ENCODE results near the gene ZNF236.

ZNF236 gene

DNA sequence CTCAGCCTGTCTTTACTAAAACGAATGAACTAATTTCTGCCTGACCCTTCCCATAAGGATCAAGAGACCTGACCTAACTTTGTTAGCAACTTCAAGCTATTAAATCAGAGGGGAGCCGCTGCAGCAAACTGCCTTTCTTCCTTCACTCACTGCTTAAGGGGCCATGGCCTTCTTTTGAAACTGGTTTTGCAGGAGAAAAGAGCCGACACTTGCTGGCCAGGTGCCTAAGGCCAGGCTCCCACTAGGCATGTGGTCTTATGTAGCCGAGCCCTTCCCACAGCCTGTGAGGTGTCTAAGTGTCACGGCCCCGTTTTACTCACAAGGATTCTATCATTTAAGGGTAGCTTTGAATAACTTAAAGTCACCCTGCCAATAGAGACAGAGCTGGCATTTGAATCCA is 130.8 kb downstream of the ZNF236 start:
- TF ChIP-seq, protein P1, sequence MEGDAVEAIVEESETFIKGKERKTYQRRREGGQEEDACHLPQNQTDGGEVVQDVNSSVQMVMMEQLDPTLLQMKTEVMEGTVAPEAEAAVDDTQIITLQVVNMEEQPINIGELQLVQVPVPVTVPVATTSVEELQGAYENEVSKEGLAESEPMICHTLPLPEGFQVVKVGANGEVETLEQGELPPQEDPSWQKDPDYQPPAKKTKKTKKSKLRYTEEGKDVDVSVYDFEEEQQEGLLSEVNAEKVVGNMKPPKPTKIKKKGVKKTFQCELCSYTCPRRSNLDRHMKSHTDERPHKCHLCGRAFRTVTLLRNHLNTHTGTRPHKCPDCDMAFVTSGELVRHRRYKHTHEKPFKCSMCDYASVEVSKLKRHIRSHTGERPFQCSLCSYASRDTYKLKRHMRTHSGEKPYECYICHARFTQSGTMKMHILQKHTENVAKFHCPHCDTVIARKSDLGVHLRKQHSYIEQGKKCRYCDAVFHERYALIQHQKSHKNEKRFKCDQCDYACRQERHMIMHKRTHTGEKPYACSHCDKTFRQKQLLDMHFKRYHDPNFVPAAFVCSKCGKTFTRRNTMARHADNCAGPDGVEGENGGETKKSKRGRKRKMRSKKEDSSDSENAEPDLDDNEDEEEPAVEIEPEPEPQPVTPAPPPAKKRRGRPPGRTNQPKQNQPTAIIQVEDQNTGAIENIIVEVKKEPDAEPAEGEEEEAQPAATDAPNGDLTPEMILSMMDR (IDR thresholded peaks at IDR 0.05; ENCODE audit: low read depth, low read length, missing control alignments) = no peak
- DNase-seq (ENCODE audit: low read depth) = no peak
- no peak overlapping the region for H3K4me3 ChIP-seq (ENCODE audit: low read depth, low read length)

DNA sequence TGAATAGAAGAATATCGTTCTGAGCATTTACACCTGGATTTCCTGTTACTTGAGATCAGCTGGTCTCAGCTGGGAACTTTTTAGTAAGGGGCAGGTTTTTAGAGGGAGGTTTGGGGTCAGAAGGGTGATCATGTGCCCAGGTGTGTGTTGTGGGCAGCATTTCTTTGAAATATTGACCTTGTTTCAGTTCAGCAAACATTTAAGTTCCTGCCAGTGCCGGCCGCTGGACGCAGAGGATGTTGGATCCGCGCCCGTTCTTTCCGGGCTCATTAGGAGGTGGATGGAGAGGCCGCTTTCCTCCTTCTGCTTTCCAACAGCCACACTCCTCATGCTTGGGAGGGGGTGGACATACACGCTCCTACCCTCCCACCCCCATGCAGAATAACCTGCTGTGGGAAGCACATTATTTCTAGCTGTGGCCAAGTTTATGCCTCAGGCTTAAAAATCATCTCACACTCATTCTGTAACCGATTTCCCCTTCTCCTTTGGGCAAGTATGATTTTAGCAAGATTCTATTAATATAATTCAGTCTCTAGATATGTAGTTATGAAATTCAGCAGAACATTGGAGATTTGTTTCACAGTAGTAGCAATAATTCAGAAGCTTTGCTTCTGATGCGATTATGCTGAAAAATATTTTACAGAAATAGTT is 131.4 kb downstream of the ZNF236 start:
- TF ChIP-seq, protein P1 (IDR thresholded peaks at IDR 0.05; ENCODE audit: low read depth, low read length, missing control alignments) = no peak
- no peak overlapping the region for H3K4me3 ChIP-seq (ENCODE audit: low read depth, low read length)
- no peak for DNase-seq (ENCODE audit: low read depth)

DNA sequence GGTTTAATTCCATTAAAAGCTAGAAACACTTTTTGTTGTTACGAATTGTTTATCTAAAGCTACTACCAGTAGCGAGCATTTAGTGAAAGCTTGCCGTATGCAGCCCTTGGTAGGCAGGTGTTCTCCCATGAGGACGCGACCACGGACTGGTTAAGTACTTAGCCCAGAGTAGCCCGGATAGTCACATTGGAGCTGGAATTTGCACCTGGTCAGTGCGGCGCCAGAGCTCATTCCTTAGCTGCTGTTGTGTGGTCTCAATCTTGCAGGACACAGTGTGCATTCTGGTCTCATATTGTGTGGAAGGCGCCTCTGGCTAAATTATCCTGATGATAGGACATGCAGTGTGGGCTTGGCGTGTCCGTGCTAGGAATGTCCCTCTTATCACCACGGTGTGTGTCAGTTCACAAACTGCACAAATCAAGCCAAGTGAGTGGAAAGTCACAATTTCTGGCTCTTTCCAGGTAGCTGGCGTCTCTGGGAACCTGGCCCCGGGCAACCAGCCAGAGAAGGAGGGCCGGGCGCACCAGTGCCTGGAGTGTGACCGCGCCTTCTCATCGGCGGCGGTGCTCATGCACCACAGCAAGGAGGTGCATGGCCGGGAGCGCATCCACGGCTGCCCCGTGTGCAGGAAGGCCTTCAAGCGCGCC is 133.3 kb downstream of the ZNF236 start:
- no peak overlapping the region for H3K4me3 ChIP-seq (ENCODE audit: low read depth, low read length)
- no peak for DNase-seq (ENCODE audit: low read depth)

DNA sequence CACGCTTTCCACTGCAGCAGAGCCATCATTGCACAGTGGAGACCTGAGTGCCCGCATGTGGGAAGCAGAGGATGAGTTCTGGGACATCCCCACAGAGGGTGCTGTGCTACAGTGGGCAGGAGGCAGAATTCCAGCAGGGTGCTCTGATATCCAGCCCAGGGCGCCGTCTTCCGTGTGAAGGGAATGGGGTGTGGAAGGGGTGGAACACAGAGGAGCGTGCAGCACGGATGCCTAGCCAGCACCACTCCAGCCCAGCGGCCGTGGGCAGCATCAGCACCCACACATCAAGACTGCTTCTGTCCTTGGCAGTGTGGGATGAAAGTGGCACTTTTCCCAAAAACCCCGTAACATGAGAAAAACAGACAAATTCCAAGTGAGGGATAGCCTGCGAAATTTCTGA is 134.3 kb downstream of the ZNF236 start:
- TF ChIP-seq, protein P1 (IDR thresholded peaks at IDR 0.05; ENCODE audit: low read depth, low read length, missing control alignments) = no peak
- no peak for DNase-seq (ENCODE audit: low read depth)
- H3K4me3 ChIP-seq (ENCODE audit: low read depth, low read length) = no peak overlapping the region

More for the DNA sequence above, 133.3 kb downstream of the ZNF236 start:
- TF ChIP-seq, protein P1 (IDR thresholded peaks at IDR 0.05; ENCODE audit: low read depth, low read length, missing control alignments) = no peak

DNA sequence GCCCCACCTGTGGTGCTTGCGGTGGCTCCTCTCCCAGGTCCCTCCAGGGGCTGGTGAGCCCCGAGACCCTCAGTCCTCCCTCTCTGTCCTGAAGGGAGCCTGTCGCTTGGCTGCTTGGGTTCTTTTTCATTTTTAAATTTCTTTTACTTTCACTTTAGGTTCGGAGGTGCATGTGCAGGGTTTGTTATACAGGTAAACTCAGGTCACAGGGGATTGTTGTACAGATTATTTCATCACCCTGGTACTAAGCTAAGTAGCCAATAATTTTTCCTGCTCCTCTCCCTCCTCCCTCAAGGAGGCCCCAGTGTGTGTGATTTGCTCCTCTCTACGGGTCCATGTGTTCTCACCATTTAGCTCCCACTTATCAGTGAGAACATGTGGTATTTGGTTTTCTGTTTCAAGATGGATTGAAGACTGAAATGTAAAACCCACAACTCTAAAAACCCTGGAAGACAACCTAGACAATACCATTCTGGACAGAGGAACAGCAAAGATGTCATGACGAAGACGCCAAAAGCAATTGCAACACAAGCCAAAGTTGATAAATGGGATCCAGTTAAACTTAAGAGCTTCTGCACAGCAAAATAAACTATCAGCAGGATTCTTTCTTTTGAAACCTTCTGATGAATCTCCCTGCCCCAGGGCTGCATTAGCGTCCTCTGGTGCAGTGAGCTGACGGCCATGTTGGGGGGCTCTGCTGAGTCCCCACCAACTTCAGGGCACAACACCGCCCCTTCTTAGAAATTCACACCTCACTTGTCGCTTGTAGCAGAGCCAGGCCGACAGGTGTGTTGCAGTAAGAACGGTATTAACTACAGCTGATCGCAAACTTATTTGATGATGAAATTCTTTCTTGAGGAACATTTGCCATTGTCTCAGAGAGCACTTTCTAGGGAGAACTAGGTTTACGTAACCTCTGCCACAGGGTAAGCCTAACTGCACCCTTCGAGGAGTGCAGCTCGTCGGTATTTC is 135.3 kb downstream of the ZNF236 start:
- TF ChIP-seq, protein P1 (IDR thresholded peaks at IDR 0.05; ENCODE audit: low read depth, low read length, missing control alignments) = no peak
- no peak for DNase-seq (ENCODE audit: low read depth)
- no peak overlapping the region for H3K4me3 ChIP-seq (ENCODE audit: low read depth, low read length)

DNA sequence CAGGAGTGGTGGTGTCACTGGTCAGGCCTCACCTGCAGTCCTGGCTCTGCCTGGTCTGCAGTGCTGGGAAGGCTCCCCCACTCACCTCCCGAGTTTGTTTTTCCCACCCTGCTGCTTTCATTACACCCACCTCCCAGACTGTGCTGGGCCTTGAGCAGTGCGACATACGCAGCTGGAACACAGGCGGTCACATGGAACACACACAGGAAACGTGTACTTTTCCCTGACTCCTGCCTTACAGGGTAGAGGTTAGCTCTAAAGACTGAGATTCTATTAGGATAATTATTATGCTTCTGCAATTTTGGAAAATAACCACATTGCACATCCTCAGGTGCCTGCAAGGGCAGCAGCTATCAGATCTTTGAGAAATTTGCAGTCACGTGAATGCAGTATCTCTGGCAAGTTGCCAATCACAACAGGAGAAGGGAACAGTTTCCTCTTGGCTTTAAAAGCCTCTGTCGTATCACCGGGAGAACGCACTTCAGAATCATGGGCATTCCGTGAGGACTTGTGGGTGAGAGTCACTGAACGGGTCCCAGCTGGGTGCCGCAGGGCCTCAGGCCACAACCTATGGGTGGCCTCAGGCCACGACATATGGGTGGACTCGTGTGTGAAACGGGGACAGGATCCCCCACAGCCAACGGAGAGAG is 136.5 kb downstream of the ZNF236 start:
- H3K4me3 ChIP-seq (ENCODE audit: low read depth, low read length) = no peak overlapping the region
- TF ChIP-seq, protein P1 (IDR thresholded peaks at IDR 0.05; ENCODE audit: low read depth, low read length, missing control alignments) = no peak
- DNase-seq (ENCODE audit: low read depth) = no peak

Measured in GM12864 (cell line).